ENCODE results near the gene RBM47.

RBM47 gene

GRCh38 chr4:40401631-40402030 lies 228.0 kb downstream of the RBM47 start:
- Histone ChIP-seq H3K4me1 (ENCODE audit: low read length) (no peaks in the 10 kb centered on the region), H3K9ac (ENCODE audit: low read length) (no peak overlapping the region), H3K79me2 (ENCODE audit: low read length) (no peaks in the 10 kb centered on the region), H3K36me3 (replicated peaks; ENCODE audit: low read depth, low read length) (no peaks in the 10 kb centered on the region), H3K9me3 (ENCODE audit: insufficient read depth, low read length) (no peaks in the 10 kb centered on the region), H4K20me1 (ENCODE audit: insufficient read depth, low read length) (no peaks in the 10 kb centered on the region), H2AFZ (ENCODE audit: low read depth, low read length) (no peak overlapping the region), H3K27ac (ENCODE audit: low read length) (no peak overlapping the region), H3K27me3 (ENCODE audit: low read depth, low read length) (no peaks in the 10 kb centered on the region), H3K4me2 (ENCODE audit: low read length) (no peak overlapping the region), H3K4me3 (ENCODE audit: low read length) (no peak overlapping the region)
- no peak for TF ChIP-seq CTCF (IDR thresholded peaks at IDR 0.05; ENCODE audit: low read depth, low read length)
- no peak for TF ChIP-seq EZH2phosphoT487 (IDR thresholded peaks at IDR 0.05; ENCODE audit: low read depth)

GRCh38 chr4:40401096-40401495 lies 228.6 kb downstream of the RBM47 start:
- Histone ChIP-seq H3K27ac (ENCODE audit: low read length) (no peak overlapping the region), H3K4me1 (ENCODE audit: low read length) (no peaks in the 10 kb centered on the region), H3K4me3 (ENCODE audit: low read length) (no peak overlapping the region), H3K27me3 (ENCODE audit: low read depth, low read length) (no peaks in the 10 kb centered on the region), H3K4me2 (ENCODE audit: low read length) (no peak overlapping the region), H4K20me1 (ENCODE audit: insufficient read depth, low read length) (no peaks in the 10 kb centered on the region), H2AFZ (ENCODE audit: low read depth, low read length) (no peak overlapping the region), H3K9ac (ENCODE audit: low read length) (no peak overlapping the region), H3K9me3 (ENCODE audit: insufficient read depth, low read length) (no peaks in the 10 kb centered on the region), H3K36me3 (replicated peaks; ENCODE audit: low read depth, low read length) (no peaks in the 10 kb centered on the region), H3K79me2 (ENCODE audit: low read length) (no peaks in the 10 kb centered on the region)
- no peak for TF ChIP-seq EZH2phosphoT487 (IDR thresholded peaks at IDR 0.05; ENCODE audit: low read depth)
- TF ChIP-seq CTCF (IDR thresholded peaks at IDR 0.05; ENCODE audit: low read depth, low read length): no peak

DNA sequence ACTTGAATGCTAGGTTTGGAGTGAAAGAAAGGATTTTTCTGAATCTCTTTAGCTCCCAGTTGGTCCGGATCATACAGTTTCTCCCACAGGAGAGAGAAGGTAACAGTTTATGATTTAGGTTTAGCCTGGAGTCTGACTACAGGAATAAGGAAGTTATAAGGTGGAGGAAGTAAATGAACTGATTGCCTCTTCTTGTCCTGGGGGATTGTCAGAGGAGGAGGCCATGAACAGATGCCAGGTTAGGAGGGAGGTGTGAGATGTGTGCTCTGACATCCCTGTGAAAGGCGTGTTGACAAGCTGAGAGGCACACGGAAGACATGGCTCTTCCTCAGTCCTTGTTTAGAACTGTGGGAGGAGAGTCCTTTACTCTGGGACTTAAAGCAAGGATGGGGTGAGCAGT lies 230.1 kb downstream of the RBM47 start:
- no peak overlapping the region for H2AFZ ChIP-seq (ENCODE audit: low read depth, low read length)
- no peaks in the 10 kb centered on the region for H3K4me1 ChIP-seq (ENCODE audit: low read length)
- no peaks in the 10 kb centered on the region for H3K79me2 ChIP-seq (ENCODE audit: low read length)
- H4K20me1 ChIP-seq (ENCODE audit: insufficient read depth, low read length): no peaks in the 10 kb centered on the region
- no peaks in the 10 kb centered on the region for H3K36me3 ChIP-seq (replicated peaks; ENCODE audit: low read depth, low read length)
- H3K9ac ChIP-seq (ENCODE audit: low read length): no peak overlapping the region
- H3K4me2 ChIP-seq (ENCODE audit: low read length): no peak overlapping the region
- no peaks in the 10 kb centered on the region for H3K27me3 ChIP-seq (ENCODE audit: low read depth, low read length)
- no peak overlapping the region for H3K27ac ChIP-seq (ENCODE audit: low read length)
- no peaks in the 10 kb centered on the region for H3K9me3 ChIP-seq (ENCODE audit: insufficient read depth, low read length)
- TF ChIP-seq CTCF (IDR thresholded peaks at IDR 0.05; ENCODE audit: low read depth, low read length): no peak
- no peak for TF ChIP-seq EZH2phosphoT487 (IDR thresholded peaks at IDR 0.05; ENCODE audit: low read depth)
- H3K4me3 ChIP-seq (ENCODE audit: low read length): no peak overlapping the region

DNA sequence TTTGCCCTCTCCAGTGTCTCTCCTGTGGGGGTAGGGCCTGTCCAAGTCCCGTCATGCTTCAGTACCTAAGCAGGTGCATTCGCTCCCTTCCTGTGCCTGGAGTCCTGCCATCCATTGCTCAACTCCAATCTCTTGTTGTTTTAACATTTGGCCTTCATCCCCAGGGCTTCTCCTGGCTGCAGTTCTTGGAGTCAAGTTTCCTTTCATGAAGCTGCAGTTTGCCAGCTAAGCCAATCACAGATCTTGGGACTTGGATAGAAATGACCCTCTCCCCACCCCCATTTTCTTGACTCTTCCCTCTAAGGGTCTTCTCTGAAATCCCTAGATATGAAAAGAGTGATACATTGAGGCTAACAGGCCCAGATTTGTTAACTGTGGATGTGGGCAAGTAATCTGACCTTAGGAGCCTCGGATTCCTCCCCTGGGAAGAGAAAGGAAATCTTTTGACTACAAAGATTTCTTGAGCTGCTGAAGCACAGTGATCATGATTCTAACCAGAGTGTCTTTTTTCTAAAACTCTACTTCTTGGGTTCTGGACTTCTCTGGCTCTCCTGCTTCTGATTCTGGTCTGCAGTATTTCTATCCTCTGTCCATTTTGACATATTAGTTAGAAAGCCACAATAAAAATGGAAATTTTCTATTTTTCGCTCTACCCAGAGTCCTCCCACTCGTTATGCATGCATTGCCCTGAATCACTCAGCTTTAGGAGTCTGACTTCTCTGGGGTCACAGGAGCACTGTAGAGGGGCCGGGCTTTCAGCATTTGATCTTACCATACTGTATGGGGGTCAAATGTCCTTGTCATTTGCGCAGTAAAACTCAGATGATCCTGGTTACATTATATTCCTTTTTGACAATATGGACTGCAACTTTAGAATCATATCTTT lies 233.5 kb downstream of the RBM47 start:
- Histone ChIP-seq H3K27me3 (ENCODE audit: low read depth, low read length) (no peaks in the 10 kb centered on the region), H2AFZ (ENCODE audit: low read depth, low read length) (no peak overlapping the region), H3K9me3 (ENCODE audit: insufficient read depth, low read length) (no peaks in the 10 kb centered on the region), H3K4me2 (ENCODE audit: low read length) (no peak overlapping the region), H3K79me2 (ENCODE audit: low read length) (no peaks in the 10 kb centered on the region), H3K27ac (ENCODE audit: low read length) (no peak overlapping the region), H3K4me3 (ENCODE audit: low read length) (no peak overlapping the region), H3K4me1 (ENCODE audit: low read length) (no peaks in the 10 kb centered on the region), H3K36me3 (replicated peaks; ENCODE audit: low read depth, low read length) (no peaks in the 10 kb centered on the region), H4K20me1 (ENCODE audit: insufficient read depth, low read length) (no peaks in the 10 kb centered on the region), H3K9ac (ENCODE audit: low read length) (no peak overlapping the region)
- TF ChIP-seq EZH2phosphoT487 (IDR thresholded peaks at IDR 0.05; ENCODE audit: low read depth) (no peak), CTCF (IDR thresholded peaks at IDR 0.05; ENCODE audit: low read depth, low read length) (no peak)
